Astrocyte (in vitro differentiated cells and primary cell): Measurements from ENCODE around the gene PLA2G2F.

Source experiments
- EZH2 ChIP-seq: IDR thresholded peaks from 2 replicates; pipeline ENCODE4 v1.6.1; 2012; ENCODE audit warnings: mild to moderate bottlenecking, low read length, inconsistent platforms; ENCODE audit not compliant: insufficient read depth
- TF ChIP-seq, protein P1 (sequence below): IDR thresholded peaks from 2 replicates; pipeline ENCODE4 v1.5.1; 2011; ENCODE audit warnings: low read depth, mild to moderate bottlenecking, inconsistent platforms, low read length, moderate library complexity; ENCODE audit not compliant: insufficient read depth

DNA sequence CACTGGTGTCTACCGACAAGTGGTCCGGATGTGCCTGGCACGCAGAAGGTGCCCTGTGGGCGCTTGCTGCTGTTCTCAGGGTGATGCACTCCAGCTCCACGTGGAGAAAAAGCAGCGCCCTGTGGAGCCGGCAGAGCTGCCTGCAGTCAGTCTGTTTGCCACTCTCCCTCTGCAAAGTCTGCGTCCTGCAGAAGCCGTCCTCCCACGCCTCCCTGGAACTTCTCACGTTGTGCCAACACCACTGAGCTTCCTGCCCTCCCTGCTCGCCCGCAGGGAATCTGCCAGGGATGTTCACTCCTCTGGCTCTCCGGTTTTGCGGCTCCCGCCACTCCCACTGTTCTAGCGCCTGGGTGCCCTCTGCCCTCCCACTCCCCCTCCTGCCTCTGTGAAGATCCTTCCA is 26.9 kb downstream of the PLA2G2F start:
- TF ChIP-seq, protein P1, sequence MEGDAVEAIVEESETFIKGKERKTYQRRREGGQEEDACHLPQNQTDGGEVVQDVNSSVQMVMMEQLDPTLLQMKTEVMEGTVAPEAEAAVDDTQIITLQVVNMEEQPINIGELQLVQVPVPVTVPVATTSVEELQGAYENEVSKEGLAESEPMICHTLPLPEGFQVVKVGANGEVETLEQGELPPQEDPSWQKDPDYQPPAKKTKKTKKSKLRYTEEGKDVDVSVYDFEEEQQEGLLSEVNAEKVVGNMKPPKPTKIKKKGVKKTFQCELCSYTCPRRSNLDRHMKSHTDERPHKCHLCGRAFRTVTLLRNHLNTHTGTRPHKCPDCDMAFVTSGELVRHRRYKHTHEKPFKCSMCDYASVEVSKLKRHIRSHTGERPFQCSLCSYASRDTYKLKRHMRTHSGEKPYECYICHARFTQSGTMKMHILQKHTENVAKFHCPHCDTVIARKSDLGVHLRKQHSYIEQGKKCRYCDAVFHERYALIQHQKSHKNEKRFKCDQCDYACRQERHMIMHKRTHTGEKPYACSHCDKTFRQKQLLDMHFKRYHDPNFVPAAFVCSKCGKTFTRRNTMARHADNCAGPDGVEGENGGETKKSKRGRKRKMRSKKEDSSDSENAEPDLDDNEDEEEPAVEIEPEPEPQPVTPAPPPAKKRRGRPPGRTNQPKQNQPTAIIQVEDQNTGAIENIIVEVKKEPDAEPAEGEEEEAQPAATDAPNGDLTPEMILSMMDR: no peak
- no peak for TF ChIP-seq EZH2
